T-cell (primary cell): ENCODE data around the gene MXRA8. TPM values are rescaled to one million over a fixed set of nuclear protein-coding genes. Genes with fewer than 3 reads are reported as not detected.

Experiments
- ATAC-seq, 4 experiments: fragments of 200-7000 bp in 3 of 4; fragments of 150-1000 bp in 1 of 4; cut with Tn5 transposase; replicated peaks in 1 of 4; 1 replicate in 3 of 4; 2 replicates in 1 of 4; pipeline ENCODE4 v1.10.0; 2021; ENCODE audit warnings: moderate library complexity in 3 of 4, mild to moderate bottlenecking in 2 of 4, moderate number of reproducible peaks in 1 of 4
- CTCF ChIA-PET, 2 donors: fragments of 300-600 bp; sonication (Branson Sonifier 250); formaldehyde crosslinking; loops; one replicate each; lab custom pipeline; 2022; ENCODE audit warnings: antibody characterized with exemption in 2 of 2; lab: Charles Lee
- POLR2A ChIA-PET, 2 donors: fragments of 300-600 bp; sonication (Branson Sonifier 250); formaldehyde crosslinking; loops; one replicate each; lab custom pipeline; 2022; ENCODE audit warnings: antibody characterized with exemption in 2 of 2; lab: Charles Lee
- DNase-seq, 35 experiments: peaks; one replicate each; pipeline versions ENCODE4 v3.0.0 to v3.0.0-alpha.2; 2013 to 2023
- H3K27ac ChIP-seq: one replicate; pipeline ENCODE4 v1.5.1; 2013; ENCODE audit warnings: low read length
- H3K27me3 ChIP-seq, 2 experiments: replicated peaks in 1 of 2; 1 replicate in 1 of 2; 2 replicates in 1 of 2; pipeline versions ENCODE4 v1.6.1 to v1.7.0; 2013; ENCODE audit warnings: low read length in 1 of 2, mixed read lengths in 1 of 2; ENCODE audit not compliant: control insufficient read depth in 2 of 2, insufficient read depth in 2 of 2; ENCODE audit errors: extremely low read depth in 1 of 2
- H3K36me3 ChIP-seq, 2 donors: 1 replicate in 1 of 2; 2 replicates in 1 of 2; pipeline versions ENCODE4 v1.6.1 to v1.7.0; 2013; ENCODE audit warnings: low read length in 1 of 2; ENCODE audit not compliant: control insufficient read depth in 2 of 2, insufficient read depth in 1 of 2; ENCODE audit errors: extremely low read depth in 1 of 2
- H3K4me1 ChIP-seq, 2 experiments: 1 replicate in 1 of 2; 2 replicates in 1 of 2; pipeline versions ENCODE4 v1.6.1 to v1.7.0; 2013; ENCODE audit warnings: low read length in 2 of 2, mixed read lengths in 1 of 2; ENCODE audit not compliant: insufficient read depth in 2 of 2, control insufficient read depth in 1 of 2; ENCODE audit errors: extremely low read depth in 1 of 2
- H3K4me3 ChIP-seq, 2 donors: 1 replicate in 1 of 2; 2 replicates in 1 of 2; pipeline versions ENCODE4 v1.5.1 to v1.7.0; 2013; ENCODE audit warnings: mild to moderate bottlenecking in 2 of 2, low read length in 1 of 2, moderate library complexity in 1 of 2; ENCODE audit not compliant: control insufficient read depth in 1 of 2; ENCODE audit errors: extremely low read depth in 1 of 2
- H3K9me3 ChIP-seq: 2 replicates; pipeline ENCODE4 v1.7.0; 2013
- H3K27ac Mint-ChIP-seq, 2 donors: one replicate each; pipeline ENCODE4 v1.8.0; 2020 to 2021; ENCODE audit warnings: mild to moderate bottlenecking in 2 of 2, mixed read lengths in 2 of 2
- H3K27me3 Mint-ChIP-seq, 2 donors: one replicate each; pipeline ENCODE4 v1.8.0; 2021 to 2022; ENCODE audit warnings: mixed read lengths in 2 of 2
- H3K36me3 Mint-ChIP-seq: one replicate; pipeline ENCODE4 v1.8.0; 2021; ENCODE audit warnings: mixed read lengths
- H3K4me1 Mint-ChIP-seq, 3 donors: one replicate each; pipeline ENCODE4 v1.8.0; 2020 to 2022; ENCODE audit warnings: mixed read lengths in 3 of 3, mild to moderate bottlenecking in 1 of 3
- H3K4me3 Mint-ChIP-seq, 3 donors: one replicate each; pipeline ENCODE4 v1.8.0; 2020 to 2022; ENCODE audit warnings: mild to moderate bottlenecking in 3 of 3, mixed read lengths in 3 of 3, moderate library complexity in 3 of 3
- H3K9me3 Mint-ChIP-seq, 3 donors: one replicate each; pipeline ENCODE4 v1.8.0; 2020 to 2022; ENCODE audit warnings: mixed read lengths in 3 of 3
- WGBS: methylation state at CpG from one replicate; pipeline ENCODE4 v1.1.5; 2013; ENCODE audit warnings: missing lambda C conversion rate; ENCODE audit not compliant: insufficient coverage; 5-methylcytosine and 5-hydroxymethylcytosine counted together
- total RNA-seq, 35 experiments: library from RNA in 6 of 35; stranded (reverse) in 6 of 35; fragments of 120-200 nt in 1 of 35; gene quantifications; one replicate each; pipeline versions ENCODE4 v1.2.1 to v1.2.4 and lab custom pipeline; 2013 to 2026

MXRA8 gene
- total RNA-seq, 5 donors from 2014 or later (not counting 1 experiment from before 2014, with no cell fraction given) = 0.99 to 6.8 (median 1.9) TPM

DNA sequence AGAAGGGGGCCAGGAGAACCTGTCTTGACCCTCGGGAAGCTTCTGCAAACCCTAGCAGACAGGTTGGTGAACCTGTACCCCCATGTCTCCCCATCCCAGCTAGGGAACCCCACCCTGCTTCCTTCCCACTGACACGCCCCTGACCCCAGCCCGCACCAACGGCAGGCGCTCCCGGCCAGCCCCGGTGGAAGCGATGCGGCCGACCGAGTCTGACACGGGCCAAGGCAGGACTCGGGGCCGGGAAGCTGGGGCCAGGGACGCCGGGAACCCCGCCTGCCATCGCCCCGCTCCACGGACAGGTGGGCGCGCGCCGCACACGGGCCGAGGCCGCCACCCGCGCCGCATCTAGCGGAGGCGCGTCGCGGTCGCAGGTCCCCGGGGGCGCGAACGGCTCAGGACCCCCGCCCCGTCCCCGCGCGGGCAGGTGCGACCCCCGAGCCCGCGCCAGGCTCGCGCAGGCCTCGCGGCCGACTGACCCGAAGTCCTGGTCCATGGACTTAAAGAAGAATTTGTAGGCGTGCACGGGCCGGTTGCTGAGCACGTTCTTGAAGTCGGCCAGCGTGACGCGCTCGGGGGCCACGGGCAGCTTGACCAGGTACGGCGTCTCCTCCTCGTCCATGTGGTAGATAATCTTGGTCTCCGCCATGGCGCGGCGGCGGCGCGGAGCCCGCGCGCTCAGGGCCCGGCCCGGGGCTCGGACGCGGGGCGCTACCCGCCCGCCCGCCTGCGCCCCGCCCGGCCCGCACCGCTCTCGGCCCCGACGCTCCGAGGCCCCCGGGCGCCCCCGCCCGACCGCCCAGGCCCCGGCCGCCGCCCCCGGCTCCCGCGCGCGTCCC, 9.7 kb downstream of the MXRA8 start:
- DNase-seq = no peak
- H3K27ac Mint-ChIP-seq = peak overlapping the region in 1 of 2 donors; percentile 28
- peak overlapping the region; percentile 66 to 76 (median 73) for H3K4me3 Mint-ChIP-seq
- Histone ChIP-seq H3K27me3 (peaks cover 0 to 24% of the 10 kb centered on the region in 2 experiments), H3K4me3 (peak overlapping the region; percentile 56 to 68), H3K27ac (no peak overlapping the region), H3K4me1 (peaks cover 2 to 61% of the 10 kb centered on the region in 2 experiments), H3K36me3 (no peaks in the 10 kb centered on the region), H3K9me3 (no peaks in the 10 kb centered on the region)
- peak; percentile 37 to 52 (median 41) for ATAC-seq
- H3K4me1 Mint-ChIP-seq = peaks cover 26 to 37% (median 28%) of the 10 kb centered on the region in 3 donors
- WGBS = under 1% methylated on average over 109 of the region's 109 CpGs
- ChIA-PET CTCF (interaction anchor here in 1 of 2 donors (1.0 to 1.3 kb wide), 2 partner anchors 22 to 27 kb away, joined by 3 to 4 read pairs; partner anchors contain the start of gene AURKAIP1), POLR2A (no interaction called here)
- no peaks in the 10 kb centered on the region for H3K9me3 Mint-ChIP-seq
- H3K27me3 Mint-ChIP-seq = peaks cover 7 to 14% of the 10 kb centered on the region in 2 donors
- no peaks in the 10 kb centered on the region for H3K36me3 Mint-ChIP-seq

GRCh38 chr1:1347663-1348419, 10.5 kb downstream of the MXRA8 start:
- Mint-ChIP-seq H3K36me3 (no peaks in the 10 kb centered on the region), H3K4me3 (peak overlapping the region; percentile 66 to 76 (median 73)), H3K9me3 (no peaks in the 10 kb centered on the region), H3K27me3 (peaks cover 7 to 9% of the 10 kb centered on the region in 2 donors), H3K27ac (peak overlapping the region in 1 of 2 donors; percentile 28), H3K4me1 (peaks cover 26 to 32% (median 26%) of the 10 kb centered on the region in 3 donors)
- Histone ChIP-seq H3K36me3 (no peaks in the 10 kb centered on the region), H3K9me3 (no peaks in the 10 kb centered on the region), H3K4me3 (peak overlapping the region; percentile 40 to 68), H3K4me1 (peaks cover 2 to 58% of the 10 kb centered on the region in 2 experiments), H3K27me3 (peaks cover 0 to 16% of the 10 kb centered on the region in 2 experiments), H3K27ac (no peak overlapping the region)
- ChIA-PET CTCF (interaction anchor here in 1 of 2 donors (1.0 to 1.3 kb wide), 2 partner anchors 23 to 27 kb away, joined by 3 to 4 read pairs; partner anchors contain the start of gene AURKAIP1), POLR2A (no interaction called here)
- ATAC-seq (no peak), DNase-seq (no peak)
- WGBS = 82% methylated on average over 21 of the region's 26 CpGs

DNA sequence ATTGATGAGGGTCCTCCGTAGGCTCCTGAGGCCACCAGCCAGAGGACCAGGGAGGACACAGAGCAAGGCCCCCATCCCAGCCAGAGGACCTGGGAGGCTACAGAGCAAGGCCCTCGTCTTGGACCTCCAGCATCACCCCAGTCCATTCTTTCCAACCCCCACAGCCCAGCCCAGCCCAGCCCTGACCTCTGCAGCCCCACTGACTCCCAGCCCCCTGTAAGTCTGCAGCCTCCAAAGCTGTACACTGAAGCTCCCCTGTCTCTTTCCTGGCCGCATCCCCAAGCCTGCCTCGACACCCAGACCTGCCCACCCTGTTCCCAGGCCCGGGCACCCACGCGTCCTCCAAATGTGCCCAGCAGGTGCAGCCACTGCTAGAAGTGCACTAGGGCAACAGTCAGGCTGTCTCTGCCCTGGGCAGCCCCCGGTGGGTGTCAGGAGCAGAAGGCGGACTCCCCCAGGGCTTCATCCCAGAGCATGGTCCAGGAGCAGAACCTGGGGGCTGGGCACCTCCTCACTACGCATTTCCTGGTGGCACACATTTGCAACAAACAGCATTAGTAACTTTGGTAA, 11.2 kb downstream of the MXRA8 start:
- H3K4me1 ChIP-seq = peaks cover 2 to 53% of the 10 kb centered on the region in 2 experiments
- no peak overlapping the region for H3K27ac ChIP-seq
- ChIA-PET POLR2A (no interaction called here), CTCF (no interaction called here)
- WGBS = 96% methylated on average over 9 of the region's 10 CpGs
- Mint-ChIP-seq H3K27me3 (peaks cover 0 to 1% of the 10 kb centered on the region in 2 donors), H3K27ac (no peak overlapping the region), H3K4me3 (peak overlapping the region; percentile 66 to 76 (median 73)), H3K36me3 (no peaks in the 10 kb centered on the region), H3K4me1 (peaks cover 19 to 24% (median 21%) of the 10 kb centered on the region in 3 donors), H3K9me3 (no peaks in the 10 kb centered on the region)
- no peak for DNase-seq
- no peaks in the 10 kb centered on the region for H3K36me3 ChIP-seq
- H3K9me3 ChIP-seq = no peaks in the 10 kb centered on the region
- peaks cover 0 to 9% of the 10 kb centered on the region in 2 experiments for H3K27me3 ChIP-seq
- no peak overlapping the region for H3K4me3 ChIP-seq
- no peak for ATAC-seq

DNA sequence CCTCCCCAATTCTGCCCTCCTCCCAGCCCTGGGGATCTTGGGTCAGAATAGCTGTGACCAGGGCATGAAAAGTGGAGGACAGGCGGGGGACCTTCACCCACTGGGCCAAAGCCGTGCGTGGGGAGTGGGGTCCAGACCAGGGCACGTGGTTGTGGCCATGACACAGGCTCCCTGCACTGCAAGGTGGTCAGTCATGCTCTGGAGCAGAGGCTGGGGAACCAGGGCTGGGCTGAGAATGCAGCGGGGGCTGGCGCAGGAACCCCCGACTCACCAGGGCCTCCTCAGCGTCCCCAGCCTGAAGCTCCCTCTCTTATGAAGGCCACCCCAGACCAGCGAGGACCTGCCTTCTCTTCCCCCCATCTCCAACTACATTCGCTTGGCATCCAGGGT, 11.9 kb downstream of the MXRA8 start:
- peaks cover 0 to 2% of the 10 kb centered on the region in 2 experiments for H3K27me3 ChIP-seq
- no peaks in the 10 kb centered on the region for H3K9me3 ChIP-seq
- 98% methylated on average over 10 of the region's 10 CpGs for WGBS
- H3K4me3 ChIP-seq = no peak overlapping the region
- CTCF ChIA-PET = no interaction called here
- POLR2A ChIA-PET = no interaction called here
- H3K27ac ChIP-seq = no peak overlapping the region
- ATAC-seq (no peak), DNase-seq (no peak)
- peaks cover 0 to 4% of the 10 kb centered on the region in 2 donors for H3K36me3 ChIP-seq
- Mint-ChIP-seq H3K36me3 (no peaks in the 10 kb centered on the region), H3K4me3 (peak overlapping the region in 2 of 3 donors; percentile 66 to 73), H3K4me1 (peaks cover 17 to 23% (median 20%) of the 10 kb centered on the region in 3 donors), H3K27me3 (no peaks in the 10 kb centered on the region), H3K9me3 (no peaks in the 10 kb centered on the region), H3K27ac (no peak overlapping the region)
- H3K4me1 ChIP-seq = peaks cover 2 to 47% of the 10 kb centered on the region in 2 experiments

DNA sequence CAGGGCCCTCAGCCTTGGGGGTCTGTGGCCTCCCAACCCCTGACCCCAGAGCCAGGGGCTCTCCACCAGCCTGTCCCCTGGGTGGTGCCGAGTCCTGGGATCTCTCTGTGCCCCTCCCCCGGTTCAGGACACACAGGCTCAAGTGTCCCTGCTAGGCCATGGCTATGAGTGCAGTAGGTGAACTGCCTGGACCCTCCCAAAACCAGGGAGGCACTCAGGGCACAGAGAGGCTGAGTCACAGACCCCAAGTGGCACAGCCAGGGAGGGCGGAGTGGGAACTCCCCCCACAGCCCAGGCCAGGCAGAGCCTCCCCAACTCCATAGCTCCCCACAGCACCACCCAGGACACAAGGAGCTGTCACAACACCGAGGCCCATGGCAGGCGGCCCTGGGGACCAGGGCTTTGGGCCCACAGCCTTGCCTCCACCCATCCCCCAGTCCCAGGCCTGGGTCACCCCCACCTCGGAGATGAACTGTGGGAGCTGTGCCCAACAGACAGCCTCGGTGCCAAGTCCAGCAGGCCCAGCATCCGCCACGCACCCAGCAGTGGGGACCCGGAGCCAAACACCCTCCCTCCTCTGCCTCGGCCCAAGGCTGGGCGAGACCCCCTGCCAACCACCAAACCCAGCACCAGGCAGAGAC, 12.4 kb downstream of the MXRA8 start:
- ATAC-seq (no peak), DNase-seq (no peak)
- no peak overlapping the region for H3K4me3 Mint-ChIP-seq
- no peak overlapping the region for H3K4me3 ChIP-seq
- H3K36me3 Mint-ChIP-seq = peaks cover 4% of the 10 kb centered on the region
- CTCF ChIA-PET = no interaction called here
- H3K9me3 ChIP-seq = no peaks in the 10 kb centered on the region
- H3K27ac Mint-ChIP-seq = no peak overlapping the region
- peaks cover 2 to 44% of the 10 kb centered on the region in 2 experiments for H3K4me1 ChIP-seq
- H3K36me3 ChIP-seq = peaks cover 0 to 6% of the 10 kb centered on the region in 2 donors
- no peak overlapping the region for H3K27ac ChIP-seq
- no peaks in the 10 kb centered on the region for H3K27me3 ChIP-seq
- 91% methylated on average over 7 of the region's 12 CpGs for WGBS
- POLR2A ChIA-PET = no interaction called here
- peaks cover 17 to 23% (median 20%) of the 10 kb centered on the region in 3 donors for H3K4me1 Mint-ChIP-seq
- no peaks in the 10 kb centered on the region for H3K9me3 Mint-ChIP-seq
- no peaks in the 10 kb centered on the region for H3K27me3 Mint-ChIP-seq
